Left lung (tissue), 10 donors: ENCODE measurements around the gene SPTBN5. TPM values are rescaled to one million over a fixed set of nuclear protein-coding genes. Genes with fewer than 3 reads are reported as not detected.

Source experiments
- ATAC-seq: fragments of 200-7000 bp; cut with Tn5 transposase; one replicate; pipeline ENCODE4 v1.9.1; 2020; ENCODE audit warnings: moderate library complexity
- DNase-seq, 4 donors: peaks; one replicate each; pipeline ENCODE4 v3.0.0-alpha.2; 2013 to 2020
- H3K27ac ChIP-seq, 2 donors: fragments of 200-600 bp; sonication (generic) in 1 of 2; one replicate each; pipeline versions ENCODE4 v1.5.0 to v1.8.0; 2020 to 2021
- H3K27me3 ChIP-seq, 2 donors: fragments of 200-600 bp; sonication (generic) in 1 of 2; one replicate each; pipeline versions ENCODE4 v1.5.0 to v1.8.0; 2020 to 2021
- H3K36me3 ChIP-seq, 2 donors: fragments of 200-600 bp; sonication (generic) in 1 of 2; one replicate each; pipeline versions ENCODE4 v1.5.0 to v1.8.0; 2020 to 2021
- H3K4me1 ChIP-seq, 2 donors: fragments of 200-600 bp; one replicate each; pipeline ENCODE4 v1.8.0; 2021
- H3K4me3 ChIP-seq, 2 donors: fragments of 200-600 bp; sonication (generic) in 1 of 2; one replicate each; pipeline versions ENCODE4 v1.5.0 to v1.8.0; 2020 to 2021; ENCODE audit warnings: mild to moderate bottlenecking in 1 of 2
- H3K9me3 ChIP-seq, 2 donors: fragments of 200-600 bp; sonication (generic) in 1 of 2; one replicate each; pipeline versions ENCODE4 v1.5.0 to v1.8.0; 2020 to 2021
- CTCF ChIP-seq, 2 donors: fragments of 200-600 bp; sonication (generic) in 1 of 2; IDR thresholded peaks; one replicate each; pipeline versions ENCODE4 v1.5.0 to v1.8.0; 2021; ENCODE audit warnings: antibody characterized with exemption in 2 of 2
- intact Hi-C, 2 donors: fragments of 100-400 bp; cut with DNase I; formaldehyde crosslinking; loops; one replicate each; pipeline versions ENCODE4 v1.11.2 to v1.14.2; 2022
- polyA plus RNA-seq, 6 donors: library from polyadenylated mRNA; unstranded; fragments of 120-200 nt; gene quantifications; one replicate each; pipeline ENCODE4 v1.2.1, GENCODE V29; 2013; ENCODE audit not compliant: insufficient read length in 6 of 6
- total RNA-seq, 2 donors: library from RNA; stranded (reverse); fragmentation: NEBNext Ultra II Directional; extraction: Animal tissue kit (Norgen Biotek cat#: 25700); gene quantifications; one replicate each; pipeline ENCODE4 v1.2.1, GENCODE V29; 2021
- donor health status: DM: no; HTN: yes; CAD: no.
- donor health status: DM: no; HTN: no; CAD: no.

Gene SPTBN5
- total and polyA plus RNA-seq, 8 donors, result 0.67 to 4.8 (median 1.3) TPM

GRCh38 chr15:41825572-41826535 lies 68.0 kb downstream of the SPTBN5 start:
- intact Hi-C loops, result no loop called here
- H3K4me3 ChIP-seq, result no peak overlapping the region
- ATAC-seq (no peak), DNase-seq (peak in 1 of 4 donors; percentile 47)
- peaks cover 12 to 34% of the 10 kb centered on the region in 2 donors for H3K4me1 ChIP-seq
- H3K9me3 ChIP-seq, result no peaks in the 10 kb centered on the region
- no peak for TF ChIP-seq CTCF (IDR thresholded peaks at IDR 0.05)
- H3K27me3 ChIP-seq, result no peaks in the 10 kb centered on the region
- H3K27ac ChIP-seq, result no peak overlapping the region
- peaks cover 0 to 47% of the 10 kb centered on the region in 2 donors for H3K36me3 ChIP-seq

- TF ChIP-seq CTCF (IDR thresholded peaks at IDR 0.05), result no peak
- Histone ChIP-seq H3K4me3 (no peak overlapping the region), H3K36me3 (peaks cover 0 to 54% of the 10 kb centered on the region in 2 donors), H3K27ac (no peak overlapping the region), H3K9me3 (no peaks in the 10 kb centered on the region), H3K4me1 (peaks cover 12 to 29% of the 10 kb centered on the region in 2 donors), H3K27me3 (no peaks in the 10 kb centered on the region)
- ATAC-seq, result no peak
- peak in 1 of 4 donors; percentile 72 for DNase-seq
- intact Hi-C loops, result no loop called here
These were observed 68.7 kb downstream of the SPTBN5 start for GRCh38 chr15:41825145-41825544.

- Histone ChIP-seq H3K4me1 (peaks cover 12 to 20% of the 10 kb centered on the region in 2 donors), H3K27me3 (no peaks in the 10 kb centered on the region), H3K27ac (no peak overlapping the region), H3K36me3 (peaks cover 0 to 63% of the 10 kb centered on the region in 2 donors), H3K9me3 (no peaks in the 10 kb centered on the region), H3K4me3 (no peak overlapping the region)
- ATAC-seq, result no peak
- no peak for TF ChIP-seq CTCF (IDR thresholded peaks at IDR 0.05)
- intact Hi-C loops, result no loop called here
- peak in 1 of 4 donors; percentile 74 for DNase-seq
These were observed 69.6 kb downstream of the SPTBN5 start for GRCh38 chr15:41824062-41824745.

GRCh38 chr15:41823502-41823901 lies 70.4 kb downstream of the SPTBN5 start:
- no peaks in the 10 kb centered on the region for H3K27me3 ChIP-seq
- peaks cover 6 to 13% of the 10 kb centered on the region in 2 donors for H3K4me1 ChIP-seq
- no peak overlapping the region for H3K4me3 ChIP-seq
- peak in 1 of 4 donors; percentile 53 for DNase-seq
- intact Hi-C loops, result no loop called here
- ATAC-seq, result no peak
- H3K9me3 ChIP-seq, result no peaks in the 10 kb centered on the region
- no peak for TF ChIP-seq CTCF (IDR thresholded peaks at IDR 0.05)
- peaks cover 0 to 70% of the 10 kb centered on the region in 2 donors for H3K36me3 ChIP-seq
- H3K27ac ChIP-seq, result no peak overlapping the region

- DNase-seq (peak in 1 of 4 donors; percentile 68), ATAC-seq (no peak)
- TF ChIP-seq CTCF (IDR thresholded peaks at IDR 0.05), result no peak
- Histone ChIP-seq H3K9me3 (no peaks in the 10 kb centered on the region), H3K27ac (no peak overlapping the region), H3K27me3 (no peaks in the 10 kb centered on the region), H3K36me3 (peaks cover 0 to 76% of the 10 kb centered on the region in 2 donors), H3K4me1 (peaks cover 6 to 10% of the 10 kb centered on the region in 2 donors), H3K4me3 (no peak overlapping the region)
- intact Hi-C loops, result no loop called here
These were observed 70.9 kb downstream of the SPTBN5 start for GRCh38 chr15:41822957-41823356.
